A204.1 (cell line): ENCODE data around the gene PLIN4.
"Not testable (repeated sequence)": the region's sequence is repeated elsewhere in the genome, so short reads cannot be mapped to it uniquely, and the experiment has no call there.

ENCODE experiments used
- FAIRE-seq: peaks from 2 replicates; lab custom pipeline; 2012; peaks lifted over from hg19 to GRCh38; lab: Jason Lieb, UNC

The PLIN4 gene

GRCh38 chr19:4518345-4519171 lies at the start of gene PLIN4:
TSS of gene PLIN4 (minus strand) at chr19:4518486. CDS start at chr19:4518272, 214 bp downstream.
- FAIRE-seq, result no peak

DNA sequence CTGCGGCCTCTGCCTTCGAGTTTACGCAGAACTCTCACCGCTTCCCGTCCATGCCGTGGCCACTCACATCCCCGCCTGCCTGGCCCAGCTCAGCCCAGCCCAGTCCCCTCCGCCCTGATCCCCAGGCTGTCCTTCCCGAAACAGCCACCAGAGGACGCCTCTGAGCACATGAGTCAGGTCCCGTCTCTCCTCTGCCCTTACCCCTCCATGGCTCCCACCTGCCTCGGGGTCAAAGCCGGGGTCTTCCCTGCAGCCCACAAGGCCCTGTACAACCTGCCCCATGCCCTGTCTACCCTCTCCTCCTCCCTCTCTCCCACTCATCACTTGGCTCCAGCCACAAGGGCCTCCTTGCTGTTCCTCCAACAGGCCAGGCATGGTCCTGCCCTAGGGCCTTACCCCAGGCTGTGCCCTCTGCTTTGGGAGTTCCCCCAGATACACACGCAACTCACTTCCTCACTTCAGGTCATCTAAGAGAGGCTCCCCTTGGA lies 49.3 kb upstream of the PLIN4 start:
- FAIRE-seq, result no peak

DNA sequence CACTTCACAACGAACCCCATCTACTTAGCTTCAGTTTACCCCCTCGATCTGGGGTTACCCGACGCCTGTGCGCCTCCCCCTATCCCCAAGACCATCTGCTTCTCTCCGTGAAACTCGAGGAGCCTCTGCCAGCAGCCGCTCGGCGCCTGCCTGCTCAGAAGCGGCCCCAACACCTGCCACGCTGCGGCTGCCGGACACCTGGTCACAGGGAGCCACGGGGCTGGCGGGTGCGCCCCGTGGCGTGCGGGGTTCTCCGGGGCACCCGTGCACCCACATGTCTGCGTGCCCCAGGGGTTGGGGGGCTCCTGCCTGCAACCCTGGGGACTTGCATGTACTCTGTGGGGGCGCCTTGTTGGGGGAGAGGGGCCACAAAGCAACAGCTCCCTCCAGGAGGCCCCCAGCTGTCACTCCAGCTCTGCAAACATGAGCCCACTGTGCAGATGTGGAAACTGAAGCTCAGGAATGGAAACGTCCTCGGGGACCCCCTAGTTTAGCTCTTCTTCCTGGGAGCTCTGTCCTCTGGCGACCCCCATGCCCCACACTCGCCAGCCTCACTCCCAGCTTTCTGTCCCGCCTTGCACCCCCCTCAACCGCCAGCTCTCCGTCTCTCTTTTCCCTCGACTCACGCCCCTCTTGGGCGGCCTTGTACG lies 48.2 kb upstream of the PLIN4 start:
- no peak for FAIRE-seq

DNA sequence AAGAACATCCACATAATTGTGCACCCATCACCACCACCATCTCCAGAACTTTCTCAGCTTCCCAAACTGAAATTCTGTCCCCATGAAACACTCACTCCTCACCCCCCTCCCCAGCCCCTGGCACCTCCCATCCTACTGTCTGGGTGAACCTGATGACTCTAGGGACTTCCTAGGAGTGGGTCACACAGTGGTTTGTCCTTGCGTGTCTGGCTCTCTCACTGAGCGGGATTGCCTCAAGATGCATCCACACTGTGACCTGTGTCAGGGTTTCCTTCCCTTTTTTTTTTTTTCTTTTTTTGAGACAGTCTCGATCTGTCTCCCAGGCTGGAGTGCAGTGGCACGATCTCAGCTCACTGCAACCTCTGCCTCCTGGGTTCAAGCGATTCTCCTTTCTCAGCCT lies 45.3 kb upstream of the PLIN4 start:
- FAIRE-seq, result not testable (repeated sequence)

- FAIRE-seq, result not testable (repeated sequence)
Observed at GRCh38 chr19:4562085-4562484, 43.8 kb upstream of the PLIN4 start.

- no peak for FAIRE-seq
Observed at GRCh38 chr19:4559569-4559968, 41.3 kb upstream of the PLIN4 start, which contains the start of gene SEMA6B. TSS of gene SEMA6B (minus strand) at chr19:4559684. CDS start at chr19:4558457, 1,227 bp downstream.

GRCh38 chr19:4557971-4558941 lies 40.0 kb upstream of the PLIN4 start:
- no peak for FAIRE-seq

- no peak for FAIRE-seq
Observed at GRCh38 chr19:4557144-4557970, 39.1 kb upstream of the PLIN4 start.

DNA sequence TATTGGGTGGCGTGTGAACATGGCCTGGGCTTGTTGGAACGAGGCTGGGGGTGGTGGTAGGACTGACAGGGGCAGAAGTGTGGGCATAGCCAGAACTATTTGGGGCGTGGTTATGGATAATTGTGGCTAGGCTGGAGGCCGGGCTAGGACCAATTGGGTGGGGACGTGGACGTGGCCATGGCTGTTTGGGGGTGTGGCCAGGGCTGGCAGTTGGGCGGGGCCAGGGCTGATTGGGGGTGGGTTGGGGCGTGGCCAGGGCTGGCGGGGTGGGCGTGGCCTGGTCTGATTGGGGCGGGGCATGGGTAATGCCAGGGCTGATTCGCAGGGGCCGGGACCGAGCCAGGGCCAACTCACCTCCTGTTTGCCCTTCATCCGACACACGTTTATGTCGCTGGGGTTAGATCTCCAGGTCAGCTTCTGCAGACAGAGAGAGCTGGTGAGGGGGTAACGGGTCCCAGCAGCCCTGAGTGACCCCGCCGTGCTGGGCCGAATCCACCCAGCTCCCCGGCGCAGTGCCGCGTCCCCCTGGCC lies 38.4 kb upstream of the PLIN4 start:
- FAIRE-seq, result no peak

GRCh38 chr19:4555657-4556561 lies 37.6 kb upstream of the PLIN4 start:
- FAIRE-seq, result no peak

- FAIRE-seq, result no peak
Observed at GRCh38 chr19:4554717-4555116, 36.4 kb upstream of the PLIN4 start.

DNA sequence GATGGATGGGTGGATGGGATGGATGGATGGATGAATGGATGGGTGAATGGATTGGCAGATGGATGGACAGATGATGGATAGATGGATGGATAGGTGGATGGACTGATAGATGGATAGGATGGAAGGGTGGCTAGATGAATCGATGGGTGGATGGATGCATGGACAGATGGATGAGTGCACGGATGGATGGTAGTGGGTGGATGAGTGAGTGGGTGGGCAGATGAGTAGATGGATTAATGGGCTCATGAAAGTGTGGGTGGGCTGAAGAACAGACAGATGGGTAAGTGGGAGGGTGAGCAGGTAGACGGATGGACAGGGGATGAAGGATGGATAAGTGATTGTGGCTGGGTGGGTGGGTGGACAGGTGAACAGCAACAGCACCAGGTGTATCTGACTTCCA lies 35.5 kb upstream of the PLIN4 start:
- no peak for FAIRE-seq

DNA sequence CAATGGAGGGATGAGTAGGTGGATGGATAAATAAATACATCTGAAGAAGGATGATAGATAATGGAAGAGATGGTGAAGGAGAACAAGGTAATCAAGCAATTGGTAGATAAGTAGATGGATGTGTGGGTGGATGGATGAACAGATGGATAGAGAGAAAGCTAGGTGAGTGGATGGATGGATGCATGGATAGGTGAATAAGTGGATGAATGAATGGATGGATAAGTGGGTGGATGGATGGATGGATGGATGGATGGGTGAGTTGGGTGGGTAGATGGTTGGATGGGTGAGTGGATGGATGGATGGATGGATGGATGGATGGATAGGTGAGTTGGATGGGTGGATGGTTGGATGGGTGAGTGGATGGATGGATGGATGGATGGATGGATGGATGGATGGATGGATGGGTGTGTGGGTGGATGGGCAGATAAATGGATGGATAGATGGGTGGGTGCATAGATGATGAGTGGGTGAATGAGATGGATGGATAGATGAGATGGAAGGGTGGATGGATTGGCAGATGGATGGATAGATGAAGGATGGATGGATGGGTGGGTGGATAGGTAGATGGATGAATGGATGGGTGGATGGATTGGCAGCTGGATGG lies 34.9 kb upstream of the PLIN4 start:
- FAIRE-seq, result no peak

GRCh38 chr19:4552525-4552819 lies 34.2 kb upstream of the PLIN4 start:
- no peak for FAIRE-seq

- no peak for FAIRE-seq
Observed at GRCh38 chr19:4550479-4551050, 32.3 kb upstream of the PLIN4 start.

DNA sequence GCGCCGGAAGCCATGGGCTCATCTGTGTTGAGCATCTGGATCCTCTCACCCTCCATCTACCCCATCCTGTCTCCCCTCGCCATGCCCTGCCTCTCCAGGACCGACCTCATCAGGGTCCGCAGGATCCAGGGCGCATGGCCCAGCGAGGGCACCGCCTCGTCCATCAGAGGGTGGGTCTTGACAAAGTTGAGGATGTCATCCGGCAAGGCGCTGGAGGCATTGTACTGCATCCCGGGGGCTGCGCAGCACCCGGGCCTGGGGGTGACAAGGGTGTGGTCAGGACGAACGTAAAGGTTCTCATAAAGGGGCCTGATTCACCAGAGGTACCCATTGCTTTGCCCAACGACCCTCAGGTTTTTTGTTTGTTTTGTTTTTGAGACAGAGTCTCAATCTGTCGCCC lies 31.7 kb upstream of the PLIN4 start:
- no peak for FAIRE-seq

DNA sequence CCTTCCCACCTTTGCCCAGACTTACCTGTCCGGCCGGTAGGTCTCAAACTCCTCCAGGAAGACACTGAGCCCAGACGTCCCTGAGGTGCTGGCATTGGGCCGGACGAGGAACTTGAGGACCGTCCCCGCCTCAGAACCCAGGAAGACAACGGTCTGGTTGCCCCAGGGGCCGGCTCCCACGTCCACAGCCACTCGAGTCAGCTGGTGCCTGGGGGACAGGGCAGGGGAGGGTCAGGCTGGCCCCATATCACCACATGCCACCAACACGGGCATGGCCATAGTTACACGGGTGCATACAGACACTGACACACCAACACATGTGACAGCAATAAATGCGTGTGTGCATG lies 29.9 kb upstream of the PLIN4 start:
- no peak for FAIRE-seq

DNA sequence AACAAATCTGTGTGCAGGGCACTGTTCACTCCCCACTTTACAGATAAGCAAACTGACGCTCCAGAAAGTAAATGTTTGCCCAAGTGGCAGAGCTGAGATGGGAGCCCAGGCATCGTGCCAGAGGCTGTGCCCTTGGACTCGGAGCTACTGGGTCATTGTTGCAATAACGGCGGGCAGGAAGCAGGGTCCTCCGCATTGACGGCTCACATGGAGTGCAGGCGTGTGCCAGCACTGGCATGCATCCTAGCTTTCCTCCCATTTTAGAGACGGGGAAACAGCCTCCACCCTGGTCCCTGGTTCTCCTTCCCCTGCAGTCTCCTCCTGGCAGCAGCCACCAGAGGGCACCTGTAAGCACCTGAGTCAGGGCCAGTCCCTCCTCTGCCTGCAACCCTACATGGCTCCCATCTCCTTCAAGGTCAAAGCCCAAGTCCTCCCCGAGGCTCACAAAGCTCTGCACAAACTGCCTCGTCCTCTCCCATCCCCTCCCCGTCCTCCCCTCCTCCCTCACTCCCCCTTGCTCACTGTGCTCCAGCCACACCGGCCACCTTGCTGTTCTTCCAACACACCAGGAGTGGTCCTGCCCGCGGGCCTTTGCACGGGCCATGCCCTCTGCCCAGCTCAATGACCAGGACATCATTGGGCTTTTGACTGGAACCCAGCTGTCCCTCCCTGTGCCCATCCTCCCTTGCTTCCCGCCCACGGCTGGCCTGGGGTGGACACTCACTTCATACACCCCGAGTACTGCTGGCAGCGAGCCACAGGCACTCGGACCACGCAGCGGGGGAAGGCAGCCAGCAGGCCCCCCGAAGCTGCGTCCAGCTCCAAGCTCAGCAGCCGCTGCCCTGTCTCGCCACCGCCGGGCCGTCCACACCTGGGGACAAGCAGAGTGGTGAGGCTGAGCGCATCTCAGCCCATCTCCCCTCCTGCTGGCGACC lies 29.3 kb upstream of the PLIN4 start:
- no peak for FAIRE-seq
